HG02642 (cell line): ENCODE measurements around the gene TMEM158.
A peak's percentile ranks its signal among the peaks of the same experiment; 100 is the strongest.

Experiments
- ATAC-seq: cut with Tn5 transposase; IDR thresholded peaks from one replicate; pipeline ENCODE4 v1.9.1; 2021; ENCODE audit warnings: mild to moderate bottlenecking; ENCODE audit not compliant: unreplicated experiment, poor library complexity

Gene TMEM158

GRCh38 chr3:45235409-45235808 is 9.3 kb upstream of the TMEM158 start:
- no peak for ATAC-seq

GRCh38 chr3:45234250-45234649 is 8.2 kb upstream of the TMEM158 start:
- no peak for ATAC-seq

GRCh38 chr3:45232521-45232920 is 6.4 kb upstream of the TMEM158 start:
- no peak for ATAC-seq

GRCh38 chr3:45227946-45228345 is 1.9 kb upstream of the TMEM158 start:
- ATAC-seq = no peak

- no peak for ATAC-seq
Observed at GRCh38 chr3:45227071-45227820, 1.2 kb upstream of the TMEM158 start.

- peak; percentile 35 for ATAC-seq
Observed at GRCh38 chr3:45225465-45226205, 452 bp downstream of the TMEM158 start.

GRCh38 chr3:45224824-45225464 is 1.1 kb downstream of the TMEM158 start:
- ATAC-seq = peak; percentile 26

- ATAC-seq = no peak
Observed at GRCh38 chr3:45223889-45224727, 2.0 kb downstream of the TMEM158 start.

- no peak for ATAC-seq
Observed at GRCh38 chr3:45219694-45220093, 6.4 kb downstream of the TMEM158 start.

- ATAC-seq = no peak
Observed at GRCh38 chr3:45218578-45219390, 7.3 kb downstream of the TMEM158 start.

GRCh38 chr3:45216021-45216609 is 10.0 kb downstream of the TMEM158 start:
- no peak for ATAC-seq

- ATAC-seq = no peak
Observed at GRCh38 chr3:45215466-45215865, 10.6 kb downstream of the TMEM158 start.

- ATAC-seq = no peak
Observed at GRCh38 chr3:45214061-45214680, 11.9 kb downstream of the TMEM158 start.

- no peak for ATAC-seq
Observed at GRCh38 chr3:45212095-45212468, 14.0 kb downstream of the TMEM158 start.

GRCh38 chr3:45211466-45212094 is 14.5 kb downstream of the TMEM158 start:
- no peak for ATAC-seq

GRCh38 chr3:45210308-45211041 is 15.6 kb downstream of the TMEM158 start:
- ATAC-seq = no peak

GRCh38 chr3:45209526-45209925 is 16.6 kb downstream of the TMEM158 start:
- ATAC-seq = no peak

- no peak for ATAC-seq
Observed at GRCh38 chr3:45208586-45208985, 17.5 kb downstream of the TMEM158 start.
